Measurements from ENCODE around the gene LY6G5B.
"Not testable (repeated sequence)": the region's sequence is repeated elsewhere in the genome, so short reads cannot be mapped to it uniquely, and the experiment has no call there.

The LY6G5B gene

GRCh38 chr6:31691564-31692108, 21.9 kb downstream of the LY6G5B start:
- DNase-seq, result no peak

DNA sequence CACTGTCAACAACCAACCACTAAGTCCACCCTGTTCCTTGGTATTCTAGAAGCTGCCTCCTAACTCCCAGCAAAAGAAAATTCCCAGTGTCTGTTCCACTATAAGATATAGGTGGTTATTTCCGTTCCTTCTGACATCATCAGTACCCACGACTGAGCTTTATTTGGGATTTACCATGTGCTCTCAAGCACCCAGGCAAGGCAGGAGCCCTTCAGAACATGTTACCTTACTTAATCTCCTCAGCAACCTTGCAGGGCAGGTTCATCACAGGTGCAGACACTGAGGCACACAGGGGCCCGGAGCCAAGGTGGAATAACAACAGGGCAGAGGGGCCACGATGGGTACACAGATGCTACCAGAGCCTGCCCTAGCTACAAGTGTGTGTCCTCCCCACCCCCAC, 22.6 kb downstream of the LY6G5B start:
- DNase-seq, result no peak

DNA sequence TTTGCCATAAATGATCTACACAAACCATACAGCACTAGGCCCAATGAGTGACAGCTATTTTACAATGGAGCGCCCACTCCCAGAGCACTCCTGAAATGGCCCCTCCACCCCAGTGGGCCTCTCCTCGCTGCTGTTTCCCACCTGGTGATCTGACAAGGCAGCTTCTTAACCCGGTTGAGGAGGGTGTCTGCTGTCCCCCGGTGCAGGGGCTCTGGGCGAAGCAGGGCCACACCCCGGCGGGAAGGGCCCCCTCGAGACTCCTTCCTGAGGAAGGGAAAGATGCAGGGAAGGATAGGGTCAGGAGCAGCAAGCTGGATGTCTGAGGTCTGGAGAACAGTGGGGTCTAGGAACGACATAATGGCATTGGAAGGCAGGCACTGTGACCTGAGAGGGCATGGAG, 23.1 kb downstream of the LY6G5B start:
- DNase-seq, result no peak

GRCh38 chr6:31693535-31693934, 23.8 kb downstream of the LY6G5B start:
- DNase-seq, result no peak

DNA sequence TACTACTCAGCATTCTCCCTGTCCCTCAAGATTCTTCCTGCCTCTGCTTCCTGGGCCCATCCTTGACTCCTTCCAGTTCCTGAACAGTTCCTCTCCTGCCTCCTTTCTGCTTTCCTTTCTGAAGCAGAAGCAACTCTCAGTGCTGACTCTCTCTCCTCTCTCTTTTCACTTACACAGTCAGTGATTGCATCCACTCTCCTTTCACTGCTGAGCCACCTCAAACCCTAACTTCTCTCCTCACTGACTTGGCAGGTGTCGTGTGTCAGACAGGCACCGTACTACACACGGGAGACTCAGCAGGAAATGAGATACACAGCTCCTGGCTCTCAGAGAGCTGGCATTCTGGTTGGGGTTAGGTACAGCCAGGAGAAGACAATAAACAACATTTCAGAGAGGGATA, 27.8 kb downstream of the LY6G5B start:
- DNase-seq, result no peak

GRCh38 chr6:31700740-31701401, 31.1 kb downstream of the LY6G5B start:
- DNase-seq, result no peak

DNA sequence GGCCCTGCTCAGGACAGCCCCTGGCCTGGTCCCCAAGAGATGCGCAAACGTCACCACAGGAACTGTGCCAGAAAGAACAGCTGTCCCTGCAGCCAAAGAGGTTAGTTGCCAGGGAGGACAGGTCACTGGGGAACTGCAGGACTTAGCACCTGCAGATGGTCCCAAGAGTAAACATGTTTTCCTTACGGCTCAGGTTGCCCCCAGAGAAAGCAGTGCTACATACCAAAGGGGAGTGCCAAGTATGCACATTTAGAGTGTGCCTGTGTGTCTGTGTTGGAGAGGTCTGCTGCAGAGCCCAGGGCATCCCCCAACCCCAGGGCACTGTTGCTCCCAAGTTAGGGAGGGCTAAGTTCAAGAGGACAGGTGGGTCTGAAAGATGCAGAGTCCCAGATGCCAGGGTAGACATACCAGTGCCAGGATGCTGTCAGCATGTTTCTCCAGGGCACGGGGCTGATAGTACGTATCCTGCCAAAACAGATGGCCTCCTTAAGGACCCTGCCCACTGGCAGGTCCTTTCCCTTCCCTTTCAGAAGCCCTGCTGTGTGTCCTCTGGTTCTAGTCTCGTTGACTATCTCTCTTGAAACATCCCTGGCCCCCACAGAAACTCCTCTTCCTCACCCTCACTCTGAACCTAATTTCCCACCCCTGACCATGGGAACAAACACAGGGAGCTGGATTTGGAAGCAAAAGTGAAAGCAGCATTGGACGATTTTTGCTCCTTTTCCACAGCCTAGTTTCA, 32.1 kb downstream of the LY6G5B start:
- DNase-seq, result no peak

DNA sequence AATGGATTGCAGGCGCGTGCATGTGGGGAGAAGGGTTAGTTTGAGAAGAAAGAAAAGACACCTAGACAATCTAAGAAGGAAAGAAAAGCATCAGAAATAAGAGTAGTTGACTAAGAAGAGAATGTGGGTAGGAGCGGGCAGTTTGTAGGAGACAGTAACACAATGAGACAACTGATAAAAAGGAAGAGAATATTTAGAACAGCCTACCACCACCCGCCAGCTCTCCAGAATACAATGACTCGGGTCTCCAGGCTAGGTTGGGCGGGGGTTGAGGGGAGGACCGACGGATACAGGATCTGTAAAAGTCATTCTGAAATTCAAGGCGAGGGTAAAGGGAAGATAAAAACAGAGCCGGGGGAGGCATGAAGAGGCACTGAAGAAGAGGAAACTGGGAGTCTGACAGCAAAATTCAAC, 32.6 kb downstream of the LY6G5B start:
- DNase-seq, result peak; percentile 33

GRCh38 chr6:31702819-31703716, 33.3 kb downstream of the LY6G5B start, which contains the start of gene ABHD16A:
Gene ABHD16A, minus strand, starts transcription at chr6:31703324. Its CDS starts 43 bp downstream, at chr6:31703281.
- peak; percentile 98 for DNase-seq

DNA sequence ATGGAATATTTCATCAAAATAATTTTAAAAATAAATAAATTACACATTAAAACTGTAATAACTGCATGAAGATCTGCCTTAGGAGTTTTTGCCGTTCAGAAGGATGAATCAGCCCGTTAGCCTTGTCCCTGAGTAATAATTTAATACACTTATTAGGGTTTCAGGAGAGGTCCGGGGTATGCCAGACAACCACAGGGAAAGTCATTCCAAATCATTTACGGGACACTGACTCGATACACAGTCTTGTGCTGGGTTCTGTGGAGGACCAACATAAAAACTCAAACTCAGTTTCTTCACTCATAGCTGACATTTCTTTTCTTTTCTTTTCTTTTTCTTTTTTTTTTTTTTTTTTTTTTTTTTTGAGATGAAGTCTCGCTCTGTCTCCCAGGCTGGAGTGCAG, 36.2 kb downstream of the LY6G5B start:
- no peak for DNase-seq

DNA sequence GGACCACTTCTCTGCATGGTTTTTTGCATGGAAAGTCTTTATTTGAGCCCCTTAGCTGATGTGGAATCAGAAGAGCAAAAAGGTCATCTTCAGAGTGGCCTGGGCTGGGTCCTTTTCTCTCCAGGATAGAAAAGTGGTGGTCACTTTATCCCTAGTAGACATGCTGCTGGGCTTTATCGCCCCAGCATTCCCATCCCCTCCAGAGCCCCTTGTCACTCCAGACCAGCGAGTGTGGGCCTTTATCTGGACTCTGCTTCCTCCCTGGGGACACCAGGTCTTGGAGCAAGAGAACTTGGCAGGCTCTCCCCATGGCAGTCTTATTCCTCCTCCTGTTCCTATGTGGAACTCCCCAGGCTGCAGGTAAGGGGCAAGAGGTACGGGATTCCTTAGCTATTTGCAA, 36.8 kb downstream of the LY6G5B start, which contains the start of gene LY6G6F:
Gene LY6G6F (plus strand): TSS at position 268 of the 400 bp plus-strand sequence. CDS start 41 bp downstream, at position 309.
- no peak for DNase-seq

GRCh38 chr6:31707701-31708100, 37.9 kb downstream of the LY6G5B start:
- DNase-seq, result no peak

GRCh38 chr6:31708224-31708623, 38.4 kb downstream of the LY6G5B start:
- no peak for DNase-seq

DNA sequence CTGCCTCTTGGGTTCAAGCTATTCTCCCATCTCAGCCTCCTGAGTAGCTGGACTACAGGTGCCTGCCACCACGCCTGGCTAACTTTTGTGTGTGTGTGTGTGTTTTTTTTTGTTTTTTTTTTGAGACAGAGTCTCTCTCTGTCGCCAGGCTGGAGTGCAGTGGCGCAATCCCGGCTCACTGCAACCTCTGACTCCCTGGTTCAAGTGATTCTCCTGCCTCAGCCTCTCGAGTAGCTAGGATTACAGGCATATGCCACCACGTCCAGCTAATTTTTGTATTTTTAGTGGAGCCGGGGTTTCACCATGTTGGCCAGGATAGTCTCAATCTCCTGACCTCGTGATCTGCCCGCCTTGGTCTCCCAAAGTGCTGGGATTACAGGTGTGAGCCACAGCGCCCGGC, 39.4 kb downstream of the LY6G5B start:
- not testable (repeated sequence) for DNase-seq

- no peak for DNase-seq
Observed at GRCh38 chr6:31710523-31711219, 40.9 kb downstream of the LY6G5B start.

- no peak for DNase-seq
Observed at GRCh38 chr6:31711233-31711632, 41.5 kb downstream of the LY6G5B start.

GRCh38 chr6:31712296-31712695, 42.5 kb downstream of the LY6G5B start:
- DNase-seq, result no peak

DNA sequence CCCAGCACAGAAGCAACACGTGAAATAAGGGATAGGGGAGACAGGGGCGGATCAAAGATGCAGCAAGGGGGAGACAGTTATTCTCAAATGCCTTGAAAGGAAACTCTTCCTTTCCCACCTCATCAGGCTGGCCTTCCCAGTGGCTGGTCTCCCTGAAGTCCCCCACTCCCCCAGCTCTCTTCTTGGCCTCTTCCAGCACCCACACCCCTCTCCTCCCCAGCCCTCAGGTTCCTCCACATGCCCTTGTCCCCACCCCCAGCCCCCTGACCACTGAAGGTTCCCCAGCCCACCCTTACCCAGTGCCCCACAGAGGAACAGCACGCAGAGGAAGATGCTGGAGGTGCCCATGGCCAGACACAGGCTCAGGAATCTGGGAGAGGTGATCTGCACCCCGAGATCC, 43.7 kb downstream of the LY6G5B start:
- DNase-seq, result no peak

DNA sequence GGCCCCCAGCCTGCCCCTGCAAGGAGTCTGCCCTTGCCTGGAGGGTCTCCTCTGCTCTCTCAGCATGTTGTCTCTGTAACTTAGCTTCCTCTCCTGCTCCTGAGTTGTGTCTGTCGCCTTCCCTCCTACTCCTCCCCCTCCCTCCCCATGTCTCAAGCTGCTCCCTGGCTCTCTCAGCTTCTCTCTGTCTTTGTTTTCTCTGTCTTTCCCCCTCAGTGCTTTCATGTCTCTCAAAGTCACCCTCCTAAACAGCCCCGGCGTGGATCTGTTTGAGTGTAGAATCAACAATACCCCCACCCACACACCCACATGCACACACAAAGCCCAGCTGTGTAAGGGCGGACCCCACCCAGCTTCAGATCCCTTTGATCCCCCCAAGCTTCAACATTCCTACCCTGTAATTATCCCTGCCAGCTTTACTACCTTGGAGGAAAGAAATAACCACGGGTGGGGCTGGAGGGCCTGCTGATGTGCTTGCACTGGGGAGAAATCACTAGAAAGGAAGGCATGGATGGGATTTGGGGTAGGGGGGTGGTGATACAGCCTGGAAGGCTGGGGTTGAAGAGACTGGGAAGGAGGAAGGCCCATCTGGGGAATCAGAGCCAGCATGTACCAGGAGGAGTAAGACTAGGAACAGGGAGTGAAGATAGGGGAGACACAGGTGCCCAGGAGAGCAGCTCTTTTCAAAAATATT, 44.4 kb downstream of the LY6G5B start:
- no peak for DNase-seq

DNA sequence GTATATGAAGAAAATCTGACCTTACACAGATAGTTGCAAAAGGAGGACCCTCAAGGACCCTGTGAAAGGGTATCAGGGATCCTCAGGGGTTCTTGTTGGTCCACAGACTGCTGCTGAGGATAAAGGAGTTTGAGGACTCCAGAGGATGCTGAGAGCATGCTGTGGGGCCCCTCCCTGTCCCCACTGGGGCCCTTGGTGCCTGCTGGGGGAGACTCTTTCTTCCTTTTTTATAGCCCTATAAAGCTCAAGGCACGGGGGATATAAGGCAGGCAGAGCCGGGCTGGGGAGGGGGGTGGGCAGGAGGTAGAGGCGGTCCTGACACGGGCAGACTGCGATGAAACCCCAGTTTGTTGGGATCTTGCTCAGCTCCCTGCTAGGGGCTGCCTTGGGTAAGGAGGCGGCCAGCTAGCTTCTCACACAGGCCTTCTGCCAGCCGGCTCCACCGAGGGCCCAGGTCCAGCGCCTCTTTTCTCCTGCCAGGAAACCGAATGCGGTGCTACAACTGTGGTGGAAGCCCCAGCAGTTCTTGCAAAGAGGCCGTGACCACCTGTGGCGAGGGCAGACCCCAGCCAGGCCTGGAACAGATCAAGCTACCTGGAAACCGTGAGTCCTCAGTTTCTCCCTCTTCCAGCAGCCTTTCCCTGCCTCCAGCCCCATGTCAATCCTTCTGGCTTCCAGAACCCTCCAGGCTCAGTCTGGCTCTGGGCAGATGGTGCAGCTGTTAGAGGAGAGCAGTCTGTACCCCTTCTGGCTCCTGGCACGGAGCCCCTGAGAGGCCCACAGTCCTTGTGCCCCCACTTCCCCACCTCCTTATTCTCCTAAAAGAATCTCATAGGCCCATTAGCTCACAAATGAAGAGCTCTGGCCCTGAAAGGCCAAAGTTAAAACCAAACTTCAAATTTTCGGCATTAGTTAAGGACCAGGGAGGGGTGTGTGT, 45.5 kb downstream of the LY6G5B start, which contains the start of gene LY6G6D:
Gene LY6G6D (plus strand): TSS at position 327 of the 937 bp plus-strand sequence. CDS start 8 bp downstream, at position 335.
- DNase-seq, result no peak

All from stimulated activated CD4-positive, alpha-beta T cell treated with anti-CD3 and anti-CD28 coated beads, Interleukin-4, amount 100 ng/mL, for 1 hour (primary cell).